Measurements from ENCODE around the gene TXLNG. TPM values are rescaled to one million over a fixed set of nuclear protein-coding genes. Genes with fewer than 3 reads are reported as not detected.

Gene TXLNG
- total and polyA plus RNA-seq, 8 donors: 4.7 to 11.3 (median 5.8) TPM

- TF ChIP-seq CTCF (IDR thresholded peaks at IDR 0.05): no peak
- ATAC-seq: peak in 2 of 4 donors; percentile 11 to 21
- Histone ChIP-seq H3K36me3 (peaks cover 0 to 8% (median 0%) of the 10 kb centered on the region in 3 donors), H3K27ac (no peak overlapping the region), H3K27me3 (no peaks in the 10 kb centered on the region), H3K4me1 (no peaks in the 10 kb centered on the region), H3K9me3 (no peaks in the 10 kb centered on the region), H3K4me3 (no peak overlapping the region)
- intact Hi-C loops (cut with DNase I): loop anchor here in 1 of 3 donors (10.0 kb wide), 1 partner anchor 202 kb away; no protein-coding TSS in a partner anchor
- no peak for FAIRE-seq
- WGBS, 2 donors: 29 to 68% methylated on average over 3 of the region's 3 CpGs
- no peak for DNase-seq
Observed at GRCh38 chrX:16842684-16843083, 56.4 kb downstream of the TXLNG start.

GRCh38 chrX:16843208-16843909 lies 57.1 kb downstream of the TXLNG start:
- H3K27me3 ChIP-seq: no peaks in the 10 kb centered on the region
- peak in 1 of 4 donors; percentile 9 for ATAC-seq
- H3K27ac ChIP-seq: no peak overlapping the region
- intact Hi-C loops (cut with DNase I): loop anchor here in 1 of 3 donors (10.0 kb wide), 1 partner anchor 201 kb away; no protein-coding TSS in a partner anchor
- peaks cover 0 to 10% (median 4%) of the 10 kb centered on the region in 3 donors for H3K36me3 ChIP-seq
- no peak for FAIRE-seq
- DNase-seq: no peak
- no peak overlapping the region for H3K4me3 ChIP-seq
- TF ChIP-seq CTCF (IDR thresholded peaks at IDR 0.05): no peak
- 30 to 66% methylated on average over 3 of the region's 3 CpGs for WGBS, 2 donors
- H3K4me1 ChIP-seq: no peaks in the 10 kb centered on the region
- no peaks in the 10 kb centered on the region for H3K9me3 ChIP-seq

- no peaks in the 10 kb centered on the region for H3K4me1 ChIP-seq
- H3K36me3 ChIP-seq: peaks cover 0 to 21% (median 4%) of the 10 kb centered on the region in 3 donors
- intact Hi-C loops (cut with DNase I): loop anchor here in 1 of 3 donors (10.0 kb wide), 1 partner anchor 199 kb away; no protein-coding TSS in a partner anchor
- no peak overlapping the region for H3K27ac ChIP-seq
- no peak for TF ChIP-seq CTCF (IDR thresholded peaks at IDR 0.05)
- no peak for FAIRE-seq
- no peak overlapping the region for H3K4me3 ChIP-seq
- no peak for ATAC-seq
- H3K27me3 ChIP-seq: no peaks in the 10 kb centered on the region
- 68 to 80% methylated on average over 2 of the region's 2 CpGs for WGBS, 2 donors
- no peaks in the 10 kb centered on the region for H3K9me3 ChIP-seq
- DNase-seq: no peak
Observed at GRCh38 chrX:16845686-16846085, 59.4 kb downstream of the TXLNG start.

- Histone ChIP-seq H3K27ac (no peak overlapping the region), H3K27me3 (no peaks in the 10 kb centered on the region), H3K4me3 (no peak overlapping the region), H3K36me3 (peaks cover 0 to 21% (median 4%) of the 10 kb centered on the region in 3 donors), H3K4me1 (no peaks in the 10 kb centered on the region), H3K9me3 (no peaks in the 10 kb centered on the region)
- no peak for ATAC-seq
- intact Hi-C loops (cut with DNase I): loop anchor here in 1 of 3 donors (10.0 kb wide), 1 partner anchor 196 kb away; no protein-coding TSS in a partner anchor
- no peak for FAIRE-seq
- 77 to 81% methylated on average over 6 of the region's 6 CpGs for WGBS, 2 donors
- no peak for DNase-seq
- no peak for TF ChIP-seq CTCF (IDR thresholded peaks at IDR 0.05)
Observed at GRCh38 chrX:16848541-16848940, 62.3 kb downstream of the TXLNG start.

GRCh38 chrX:16851421-16851820 lies 65.2 kb downstream of the TXLNG start:
- H3K9me3 ChIP-seq: no peaks in the 10 kb centered on the region
- ATAC-seq (no peak), DNase-seq (no peak), FAIRE-seq (no peak)
- intact Hi-C loops (cut with DNase I): no loop called here
- H3K4me3 ChIP-seq: no peak overlapping the region
- H3K4me1 ChIP-seq: no peaks in the 10 kb centered on the region
- no peaks in the 10 kb centered on the region for H3K27me3 ChIP-seq
- no peak overlapping the region for H3K27ac ChIP-seq
- no peak for TF ChIP-seq CTCF (IDR thresholded peaks at IDR 0.05)
- WGBS, 2 donors: 59 to 81% methylated on average over 1 of the region's 1 CpG
- H3K36me3 ChIP-seq: peaks cover 0 to 17% (median 4%) of the 10 kb centered on the region in 3 donors

All from pancreas (tissue), 10 donors.